Suprapubic skin (tissue), 4 donors: ENCODE measurements around the gene ARHGAP12. TPM values are rescaled to one million over a fixed set of nuclear protein-coding genes. Genes with fewer than 3 reads are reported as not detected.

Experiments used
- DNase-seq, 2 donors: peaks; one replicate each; pipeline ENCODE4 v3.0.0-alpha.2; 2019; ENCODE audit warnings: low spot score in 2 of 2
- H3K27ac ChIP-seq: fragments of 200-600 bp; sonication (generic); one replicate; pipeline ENCODE4 v1.5.1; 2019
- H3K27me3 ChIP-seq: fragments of 200-600 bp; sonication (generic); one replicate; pipeline ENCODE4 v1.5.1; 2019
- H3K36me3 ChIP-seq: fragments of 200-600 bp; sonication (generic); one replicate; pipeline ENCODE4 v1.5.1; 2019
- H3K4me1 ChIP-seq: fragments of 200-600 bp; sonication (generic); one replicate; pipeline ENCODE4 v1.5.1; 2019
- H3K4me3 ChIP-seq: fragments of 200-600 bp; sonication (generic); one replicate; pipeline ENCODE4 v1.5.1; 2019; ENCODE audit warnings: mild to moderate bottlenecking
- H3K9me3 ChIP-seq: fragments of 200-600 bp; sonication (generic); one replicate; pipeline ENCODE4 v1.5.1; 2019
- CTCF ChIP-seq, 2 donors: fragments of 200-600 bp in 1 of 2; fragments of 450-650 bp in 1 of 2; sonication (generic) in 1 of 2; IDR thresholded peaks; one replicate each; pipeline ENCODE4 v1.5.1; 2016 to 2019; ENCODE audit warnings: antibody characterized with exemption in 2 of 2, mild to moderate bottlenecking in 1 of 2, moderate library complexity in 1 of 2
- EP300 ChIP-seq: sonication (generic); formaldehyde crosslinking; IDR thresholded peaks from one replicate; pipeline ENCODE4 v1.6.1; 2017; ENCODE audit warnings: antibody characterized with exemption
- POLR2A ChIP-seq, 2 donors: fragments of 450-650 bp; IDR thresholded peaks; one replicate each; pipeline ENCODE4 v1.6.1; 2017; ENCODE audit warnings: antibody characterized with exemption in 2 of 2, mild to moderate bottlenecking in 2 of 2, moderate library complexity in 2 of 2
- POLR2AphosphoS5 ChIP-seq, 3 donors: sonication (generic); formaldehyde crosslinking; IDR thresholded peaks; one replicate each; pipeline ENCODE4 v1.6.1; 2017; ENCODE audit warnings: antibody characterized with exemption in 3 of 3
- WGBS: methylation state at CpG from one replicate; pipeline ENCODE4 v1.1.5; 2018; 5-methylcytosine and 5-hydroxymethylcytosine counted together
- total RNA-seq, 4 donors: library from RNA; depleted of rRNA; stranded (reverse); fragments of >200 nt; gene quantifications; one replicate each; pipeline ENCODE4 v1.1.0, GENCODE V29; 2016

ARHGAP12 gene
- total RNA-seq, 4 donors from 2014 or later: 25.7 to 64.5 (median 39.5) TPM

- Histone ChIP-seq H3K27ac (no peak overlapping the region), H3K9me3 (no peaks in the 10 kb centered on the region), H3K4me1 (no peaks in the 10 kb centered on the region), H3K36me3 (no peaks in the 10 kb centered on the region), H3K4me3 (no peak overlapping the region), H3K27me3 (no peaks in the 10 kb centered on the region)
- TF ChIP-seq EP300 (no peak), CTCF (IDR thresholded peaks at IDR 0.05) (no peak), POLR2A (IDR thresholded peaks at IDR 0.05) (no peak), POLR2AphosphoS5 (IDR thresholded peaks at IDR 0.05) (no peak)
- DNase-seq: no peak
- WGBS: 80% methylated on average over 2 of the region's 2 CpGs
These were observed 129.4 kb downstream of the ARHGAP12 start for GRCh38 chr10:31799181-31799580.

GRCh38 chr10:31792745-31793144 is 135.9 kb downstream of the ARHGAP12 start:
- no peaks in the 10 kb centered on the region for H3K27me3 ChIP-seq

GRCh38 chr10:31789555-31789954 is 139.1 kb downstream of the ARHGAP12 start:
- no peaks in the 10 kb centered on the region for H3K4me1 ChIP-seq
- no peak for TF ChIP-seq POLR2A (IDR thresholded peaks at IDR 0.05)
- no peak for TF ChIP-seq CTCF (IDR thresholded peaks at IDR 0.05)
- no peak for TF ChIP-seq POLR2AphosphoS5 (IDR thresholded peaks at IDR 0.05)
- no peak for TF ChIP-seq EP300
- H3K36me3 ChIP-seq: no peaks in the 10 kb centered on the region
- no peak overlapping the region for H3K4me3 ChIP-seq
- WGBS: 60% methylated on average over 1 of the region's 1 CpG
- H3K27ac ChIP-seq: no peak overlapping the region
- H3K9me3 ChIP-seq: no peaks in the 10 kb centered on the region
- no peak for DNase-seq
- H3K27me3 ChIP-seq: no peaks in the 10 kb centered on the region

More at GRCh38 chr10:31792745-31793144, 135.9 kb downstream of the ARHGAP12 start:
- no peak overlapping the region for H3K4me3 ChIP-seq
- no peaks in the 10 kb centered on the region for H3K36me3 ChIP-seq
- H3K4me1 ChIP-seq: no peaks in the 10 kb centered on the region
- H3K9me3 ChIP-seq: no peaks in the 10 kb centered on the region
- no peak for DNase-seq
- TF ChIP-seq EP300 (no peak), POLR2A (IDR thresholded peaks at IDR 0.05) (no peak), CTCF (IDR thresholded peaks at IDR 0.05) (no peak), POLR2AphosphoS5 (IDR thresholded peaks at IDR 0.05) (no peak)
- H3K27ac ChIP-seq: no peak overlapping the region
- WGBS: 93% methylated on average over 1 of the region's 1 CpG

GRCh38 chr10:31782701-31783100 is 145.9 kb downstream of the ARHGAP12 start:
- no peak for DNase-seq
- no peaks in the 10 kb centered on the region for H3K9me3 ChIP-seq
- no peak overlapping the region for H3K27ac ChIP-seq
- no peak for TF ChIP-seq POLR2A (IDR thresholded peaks at IDR 0.05)
- no peak for TF ChIP-seq CTCF (IDR thresholded peaks at IDR 0.05)
- no peak for TF ChIP-seq POLR2AphosphoS5 (IDR thresholded peaks at IDR 0.05)
- no peak for TF ChIP-seq EP300
- 25% methylated on average over 2 of the region's 2 CpGs for WGBS
- no peaks in the 10 kb centered on the region for H3K36me3 ChIP-seq
- no peaks in the 10 kb centered on the region for H3K27me3 ChIP-seq
- no peak overlapping the region for H3K4me3 ChIP-seq
- no peaks in the 10 kb centered on the region for H3K4me1 ChIP-seq

GRCh38 chr10:31780717-31781116 is 147.9 kb downstream of the ARHGAP12 start:
- no peak overlapping the region for H3K27ac ChIP-seq
- no peak for DNase-seq
- 65% methylated on average over 2 of the region's 2 CpGs for WGBS

More at GRCh38 chr10:31780717-31781116, 147.9 kb downstream of the ARHGAP12 start:
- no peaks in the 10 kb centered on the region for H3K4me1 ChIP-seq
- H3K27me3 ChIP-seq: no peaks in the 10 kb centered on the region
- H3K4me3 ChIP-seq: no peak overlapping the region
- H3K36me3 ChIP-seq: no peaks in the 10 kb centered on the region
- TF ChIP-seq CTCF (IDR thresholded peaks at IDR 0.05): no peak
- TF ChIP-seq EP300: no peak
- no peak for TF ChIP-seq POLR2AphosphoS5 (IDR thresholded peaks at IDR 0.05)
- TF ChIP-seq POLR2A (IDR thresholded peaks at IDR 0.05): no peak
- H3K9me3 ChIP-seq: no peaks in the 10 kb centered on the region
